ENCODE measurements around the gene ETS1.

Gene ETS1

GRCh38 chr11:128565881-128566280 is 21.5 kb downstream of the ETS1 start:
- no peak for DNase-seq

- DNase-seq, result no peak
Measured at GRCh38 chr11:128564642-128565245, 22.6 kb downstream of the ETS1 start.

GRCh38 chr11:128563942-128564641 is 23.3 kb downstream of the ETS1 start:
- DNase-seq, result no peak

- no peak for DNase-seq
Measured at GRCh38 chr11:128563308-128563707, 24.1 kb downstream of the ETS1 start.

GRCh38 chr11:128559496-128560103 is 27.8 kb downstream of the ETS1 start:
- no peak for DNase-seq

GRCh38 chr11:128555606-128556005 is 31.8 kb downstream of the ETS1 start:
- peak; percentile 41 for DNase-seq

- peak; percentile 65 for DNase-seq
Measured at GRCh38 chr11:128553662-128554362, 33.5 kb downstream of the ETS1 start.

- DNase-seq, result no peak
Measured at GRCh38 chr11:128552783-128553661, 34.3 kb downstream of the ETS1 start.

GRCh38 chr11:128551611-128552335 is 35.6 kb downstream of the ETS1 start:
- DNase-seq, result no peak

- no peak for DNase-seq
Measured at GRCh38 chr11:128551058-128551457, 36.3 kb downstream of the ETS1 start.

GRCh38 chr11:128550261-128550821 is 37.0 kb downstream of the ETS1 start:
- no peak for DNase-seq

GRCh38 chr11:128549256-128549944 is 38.0 kb downstream of the ETS1 start:
- peak; percentile 46 for DNase-seq

- DNase-seq, result peak; percentile 22
Measured at GRCh38 chr11:128548649-128549255, 38.6 kb downstream of the ETS1 start.

- no peak for DNase-seq
Measured at GRCh38 chr11:128547946-128548648, 39.3 kb downstream of the ETS1 start.

- DNase-seq, result peak; percentile 51
Measured at GRCh38 chr11:128546916-128547315, 40.4 kb downstream of the ETS1 start.

- no peak for DNase-seq
Measured at GRCh38 chr11:128544471-128545051, 42.8 kb downstream of the ETS1 start.

GRCh38 chr11:128540469-128540868 is 46.9 kb downstream of the ETS1 start:
- DNase-seq, result no peak

GRCh38 chr11:128536506-128536905 is 50.9 kb downstream of the ETS1 start:
- DNase-seq, result no peak
